Activated T-cell treated with anti-CD3 and anti-CD28 coated beads, Interleukin-2, amount 50 U/mL, for 48 hours (primary cell): ENCODE results near the gene MICAL1.

Source experiments
- DNase-seq, 2 experiments: peaks; one replicate each; pipeline ENCODE4 v3.0.0-alpha.2; 2020

Gene MICAL1

DNA sequence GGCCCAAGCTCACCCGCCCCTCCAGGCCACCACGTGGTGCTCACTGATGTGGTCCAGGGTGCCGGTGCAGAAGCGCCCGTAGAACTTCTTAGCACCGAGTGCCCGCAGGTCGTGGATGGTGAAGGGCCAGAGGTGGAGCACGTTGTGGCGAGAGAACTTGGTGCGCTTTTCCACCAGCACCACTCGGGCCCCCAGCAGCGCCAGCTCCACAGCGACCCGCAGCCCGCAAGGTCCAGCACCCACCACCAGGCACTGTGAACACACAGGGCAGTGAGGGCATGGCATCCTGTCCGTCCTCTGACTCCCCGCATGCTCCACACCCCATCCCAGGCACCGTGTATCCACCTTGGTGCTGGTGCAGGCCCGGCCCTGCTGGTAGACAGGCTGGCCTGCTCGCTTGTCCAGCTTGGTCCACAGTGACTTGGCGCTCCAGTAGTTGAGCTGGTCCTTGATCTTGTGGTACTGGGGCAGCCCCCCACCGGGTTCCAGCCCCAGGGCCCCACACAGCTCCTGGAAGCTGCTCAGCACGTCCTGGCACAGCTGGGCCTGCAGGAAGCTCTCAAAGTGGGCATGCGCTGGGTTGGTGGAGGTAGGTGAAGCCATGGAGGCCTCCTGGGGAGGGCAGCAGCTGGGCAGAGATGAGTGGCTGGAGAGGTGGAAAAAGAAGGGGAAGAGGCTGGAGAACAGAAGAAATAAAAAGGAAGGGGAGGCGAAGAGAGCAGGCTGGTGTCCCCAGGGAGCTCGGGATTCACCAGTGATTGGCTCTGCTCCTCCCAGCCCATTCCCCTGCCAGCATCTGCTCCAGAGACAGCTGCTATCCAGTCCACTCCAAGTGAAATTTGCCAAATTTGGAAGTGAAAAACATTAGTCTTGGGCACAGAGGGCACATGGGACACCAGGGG, 1.7 kb downstream of the MICAL1 start:
- no peak for DNase-seq

DNA sequence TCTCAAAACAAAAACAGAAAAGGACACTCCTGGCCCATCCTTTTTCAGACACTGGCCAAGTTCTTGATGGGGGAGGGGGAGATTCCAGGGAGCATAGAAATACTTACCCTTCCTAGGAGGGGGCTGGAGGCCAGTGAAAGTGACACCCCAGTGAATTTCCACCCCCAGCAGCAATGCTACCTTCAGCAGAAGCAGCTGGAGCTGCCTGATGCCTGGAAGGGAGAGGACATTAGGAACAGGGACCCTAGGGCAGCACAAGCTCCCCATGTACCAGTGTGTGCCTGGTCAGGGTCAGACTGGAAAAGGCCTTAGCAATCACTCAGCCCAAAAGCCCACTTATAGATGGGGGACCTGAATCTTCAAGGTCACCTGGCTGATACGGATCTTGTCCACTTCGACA, 2.4 kb downstream of the MICAL1 start:
- DNase-seq = no peak

DNA sequence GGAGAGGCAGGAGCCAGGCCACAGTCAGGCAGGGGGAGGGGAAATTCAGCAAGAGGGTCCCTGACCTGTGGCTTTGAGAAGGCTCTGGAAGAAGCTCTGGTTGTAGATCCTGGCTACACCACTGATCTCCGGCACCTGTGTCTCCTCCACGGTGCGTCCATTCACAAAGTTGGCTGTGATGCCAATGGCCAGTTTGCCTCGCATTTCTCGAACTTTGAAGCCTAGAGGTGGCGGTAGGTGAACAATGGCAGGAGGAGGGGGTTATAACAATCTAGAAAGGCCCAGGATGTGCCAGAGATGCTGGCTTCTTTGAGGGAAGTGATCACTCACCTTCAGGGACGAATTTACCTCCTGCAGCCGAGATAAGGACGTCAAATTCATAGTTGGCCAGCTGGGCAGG, 3.4 kb downstream of the MICAL1 start:
- no peak for DNase-seq

DNA sequence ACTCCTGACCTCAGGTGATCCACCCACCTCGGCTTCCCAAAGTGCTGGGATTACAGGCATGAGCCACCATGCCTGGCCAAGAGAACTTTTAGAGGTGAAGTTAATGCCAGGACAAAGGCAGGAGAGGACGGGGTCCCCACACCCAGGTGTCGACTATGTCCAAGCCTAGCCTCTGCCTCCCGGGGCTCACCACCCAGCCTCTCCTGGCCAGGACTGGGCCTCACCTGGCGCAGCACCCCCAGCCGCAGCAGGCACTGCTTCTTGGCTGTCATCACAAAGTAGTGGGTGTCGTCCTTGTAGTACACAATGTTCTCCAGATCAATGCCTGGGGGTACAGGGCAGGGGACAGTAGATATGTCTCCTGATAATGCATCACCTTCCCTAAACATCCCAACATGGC, 4.2 kb downstream of the MICAL1 start:
- DNase-seq = no peak

DNA sequence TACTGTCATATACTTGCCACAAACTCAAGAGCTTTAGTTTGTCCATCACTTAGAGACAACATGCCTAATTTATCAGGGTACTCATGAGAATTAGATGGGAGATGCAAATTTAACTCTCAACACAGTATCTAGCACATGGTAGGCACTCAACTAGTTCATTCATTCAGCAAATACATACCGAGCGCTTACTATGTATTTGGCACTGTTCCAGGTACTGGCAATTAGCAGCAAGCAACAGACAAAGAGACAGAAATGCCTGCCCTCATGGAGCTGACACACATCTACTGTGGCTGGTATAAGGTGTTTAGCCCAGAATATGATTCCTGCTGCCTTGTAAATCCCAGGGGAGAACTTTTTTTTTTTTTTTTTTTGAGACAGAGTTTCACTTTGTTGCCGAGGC, 4.8 kb downstream of the MICAL1 start:
- no peak for DNase-seq

DNA sequence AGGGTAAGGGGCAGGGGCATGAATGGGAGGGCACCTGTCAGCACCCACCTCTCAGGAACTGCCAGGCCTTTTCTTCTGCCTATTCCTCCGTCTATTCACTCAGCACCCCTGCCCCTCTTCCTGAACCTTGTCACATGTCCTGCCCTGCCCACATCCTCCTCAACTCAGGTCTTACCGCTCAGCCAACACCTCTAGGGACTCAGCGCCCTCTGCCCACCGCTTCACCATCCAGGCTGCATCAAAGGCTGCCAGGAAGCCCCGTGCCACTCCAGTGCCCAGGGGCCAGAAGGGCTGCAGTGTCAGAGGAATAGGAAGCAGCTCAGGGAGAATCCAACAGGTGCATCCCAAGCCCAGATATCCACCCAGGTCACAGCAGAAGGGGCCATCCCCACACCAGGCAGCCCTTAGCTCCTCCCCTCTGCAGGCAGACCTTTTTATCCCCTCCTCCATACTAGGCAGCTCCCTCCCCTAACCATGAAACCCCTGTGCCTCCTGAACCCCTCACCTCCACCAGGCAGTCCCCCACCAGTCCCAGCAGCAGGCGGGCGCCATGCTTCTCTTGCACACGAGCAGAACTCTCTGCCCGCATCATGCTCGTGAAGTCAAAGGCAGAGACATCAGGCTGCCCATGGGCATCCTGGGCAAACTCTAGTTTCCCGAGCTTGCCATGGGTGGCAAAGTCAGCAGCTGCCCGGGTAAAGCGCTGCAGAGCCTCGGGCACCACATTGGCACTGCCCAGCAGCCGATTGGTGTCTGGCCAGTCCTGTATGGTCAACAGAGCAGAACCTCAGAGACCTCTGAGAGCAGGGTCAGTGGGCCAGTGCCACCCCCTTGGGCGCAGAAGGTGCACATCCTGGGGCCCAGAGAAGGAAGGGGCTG, 5.5 kb downstream of the MICAL1 start:
- DNase-seq = peak in 1 of 2 experiments; percentile 33

DNA sequence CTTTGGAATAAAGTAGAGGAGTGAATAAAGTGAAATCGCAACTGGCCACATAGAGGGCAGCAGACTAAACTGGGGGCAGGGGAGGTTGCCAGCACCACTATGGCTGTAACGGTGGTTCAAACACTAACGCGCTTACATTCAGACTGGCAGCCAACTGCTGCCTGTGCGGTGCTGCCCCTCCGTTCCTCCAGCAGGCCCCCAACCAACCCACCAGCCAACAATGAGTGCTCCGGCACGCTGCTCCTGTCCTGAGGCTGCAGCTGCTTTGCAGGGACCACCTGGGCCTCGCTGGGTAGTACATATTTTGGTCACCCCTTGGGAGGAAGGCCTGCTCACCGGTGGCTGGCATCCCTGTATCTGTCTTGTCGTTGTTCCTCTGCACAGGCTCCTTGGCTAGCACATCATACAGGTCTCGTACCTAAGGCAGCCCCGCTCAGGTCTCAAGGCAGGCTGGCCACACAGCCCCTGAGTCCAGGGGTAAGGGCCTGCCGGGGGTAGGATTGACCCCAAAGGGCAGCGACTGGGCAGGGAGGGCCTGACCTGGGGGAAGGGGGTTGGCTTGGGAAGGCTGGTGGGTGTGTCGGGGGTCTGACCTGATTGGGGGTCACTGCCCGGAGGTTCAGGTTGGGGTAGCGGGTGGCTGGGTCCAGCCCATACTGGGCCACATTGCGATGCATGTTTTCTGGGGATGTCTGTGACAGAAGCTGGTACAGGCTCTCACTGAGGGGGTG, 6.3 kb downstream of the MICAL1 start:
- DNase-seq = no peak

DNA sequence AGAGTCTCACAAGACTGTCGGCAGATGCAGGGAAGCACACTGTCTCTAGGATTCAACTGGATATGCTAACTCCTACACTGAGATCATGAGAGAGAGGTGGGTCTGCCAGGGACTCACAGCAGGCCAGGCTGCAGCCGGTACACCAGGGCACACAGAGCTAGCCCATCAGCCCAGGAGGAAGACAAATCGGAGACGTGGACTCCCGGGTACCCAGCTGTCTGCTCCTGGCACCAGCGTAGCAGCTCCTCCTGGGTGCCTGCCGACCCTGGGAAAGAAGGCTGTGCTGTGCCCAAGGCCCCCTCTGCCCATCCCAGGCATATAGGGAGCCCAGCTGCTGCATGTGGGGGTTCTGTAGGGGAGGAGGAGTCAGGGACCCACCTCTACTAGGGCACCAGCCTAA, 7.0 kb downstream of the MICAL1 start:
- DNase-seq = no peak

DNA sequence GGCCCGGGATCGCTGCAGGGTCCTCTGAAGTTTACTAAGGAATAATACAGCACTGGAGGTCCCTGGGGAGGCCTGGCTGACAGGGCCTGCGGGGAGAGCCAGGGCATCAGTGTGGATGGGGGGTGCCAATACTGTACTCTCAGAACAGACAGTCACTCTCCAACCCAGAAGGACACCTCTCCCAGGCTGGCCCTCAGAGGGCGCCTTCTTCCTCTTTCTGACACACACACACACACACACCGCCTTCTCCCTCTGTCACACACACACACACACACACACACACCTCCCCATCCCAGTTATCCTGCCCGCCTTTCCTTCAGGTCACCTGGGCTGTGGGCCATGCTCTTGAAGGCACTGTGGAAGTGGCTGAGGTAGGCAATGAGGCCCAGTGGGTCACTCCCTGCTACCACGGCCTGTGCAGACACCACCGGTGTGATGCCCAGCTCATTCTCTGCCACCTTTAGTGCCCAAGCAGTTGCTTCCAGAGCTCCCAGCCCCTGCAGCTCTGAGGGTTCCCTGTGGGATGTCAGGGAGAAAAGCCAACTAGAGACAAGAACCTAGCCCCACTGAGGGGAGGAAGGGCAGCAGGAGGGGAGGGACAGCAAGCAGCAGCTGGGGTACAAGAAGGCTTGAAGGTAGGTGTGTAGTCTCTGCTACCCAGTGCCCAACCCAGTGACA, 7.6 kb downstream of the MICAL1 start:
- DNase-seq = no peak

DNA sequence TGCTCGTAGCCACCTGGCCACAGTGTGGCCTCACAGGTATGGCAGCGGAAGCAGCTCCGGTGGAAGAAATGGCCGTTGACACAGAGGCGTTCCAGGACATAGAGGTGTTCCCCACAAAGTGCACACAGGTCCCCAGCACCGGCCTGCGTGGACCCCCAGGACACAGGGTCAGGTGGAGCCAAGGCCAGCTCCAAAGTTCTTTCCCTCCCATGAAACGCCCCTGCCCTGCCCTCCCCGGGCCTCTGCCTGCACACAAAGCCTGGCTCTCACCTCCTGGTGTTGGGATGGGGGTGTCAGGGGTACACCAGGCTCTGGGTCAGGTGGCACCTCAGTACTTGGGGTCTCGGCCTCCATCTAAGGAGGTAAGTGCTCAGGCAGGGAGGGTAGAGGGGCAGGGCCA, 8.5 kb downstream of the MICAL1 start:
- DNase-seq = no peak

DNA sequence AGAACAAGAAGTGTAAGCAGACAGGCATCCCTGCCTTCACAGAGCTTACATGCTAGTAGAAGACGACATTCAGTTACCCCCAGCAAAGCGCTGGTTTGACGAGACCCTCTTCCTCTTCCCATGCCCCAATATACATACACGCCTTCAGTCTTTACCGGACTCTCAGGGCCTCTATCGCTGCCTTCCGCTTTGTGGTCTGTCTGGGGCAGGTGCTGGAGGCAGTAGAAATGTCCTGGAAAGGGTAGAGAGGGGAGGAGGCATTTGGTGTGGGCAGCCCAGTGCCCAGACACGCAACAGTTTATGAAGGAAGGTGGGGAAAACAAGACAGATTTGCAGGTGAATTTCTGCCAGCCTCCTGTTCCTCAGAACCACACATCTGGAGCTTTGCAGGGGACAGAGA, 9.0 kb downstream of the MICAL1 start:
- no peak for DNase-seq

DNA sequence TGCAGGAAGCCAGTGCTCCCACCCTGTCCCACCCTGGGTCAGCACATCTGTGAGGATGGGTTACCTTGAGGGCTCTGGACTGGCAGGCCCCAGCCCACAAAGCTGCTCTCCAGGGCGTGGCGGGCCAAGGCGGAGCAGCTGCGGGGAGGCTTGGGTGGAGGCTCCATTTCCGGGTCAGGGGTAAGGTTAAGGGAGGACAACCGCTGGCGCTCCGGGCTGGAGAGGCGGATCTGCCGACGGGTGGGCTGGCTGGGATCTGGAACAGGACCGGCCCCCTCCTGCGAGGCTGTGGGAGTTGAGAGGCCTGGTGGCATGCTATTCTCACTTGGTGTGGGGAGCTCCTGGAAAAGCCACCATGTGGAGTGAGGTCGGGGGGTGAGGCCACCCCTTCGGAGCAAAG, 9.5 kb downstream of the MICAL1 start:
- DNase-seq = no peak

DNA sequence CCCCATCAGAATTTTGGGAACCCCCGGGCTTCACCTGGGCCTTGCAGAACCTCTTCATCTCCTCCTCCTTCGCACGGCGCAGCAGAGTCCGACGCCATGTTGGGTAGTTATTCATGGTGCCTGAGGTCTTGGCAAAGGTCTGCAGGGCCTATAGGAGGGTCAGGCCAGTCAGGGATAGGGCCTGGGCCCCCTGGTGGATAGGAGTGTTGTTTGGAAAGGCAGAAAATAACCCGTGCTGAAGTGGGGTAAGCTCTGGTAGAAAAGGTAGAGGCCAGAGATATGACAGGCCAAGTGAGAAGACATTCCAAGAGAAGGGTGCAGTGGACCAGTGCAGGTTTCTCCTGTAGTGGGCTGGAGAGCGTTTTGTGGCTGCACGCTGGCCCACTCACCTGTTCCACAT, 10.2 kb downstream of the MICAL1 start:
- DNase-seq = no peak

DNA sequence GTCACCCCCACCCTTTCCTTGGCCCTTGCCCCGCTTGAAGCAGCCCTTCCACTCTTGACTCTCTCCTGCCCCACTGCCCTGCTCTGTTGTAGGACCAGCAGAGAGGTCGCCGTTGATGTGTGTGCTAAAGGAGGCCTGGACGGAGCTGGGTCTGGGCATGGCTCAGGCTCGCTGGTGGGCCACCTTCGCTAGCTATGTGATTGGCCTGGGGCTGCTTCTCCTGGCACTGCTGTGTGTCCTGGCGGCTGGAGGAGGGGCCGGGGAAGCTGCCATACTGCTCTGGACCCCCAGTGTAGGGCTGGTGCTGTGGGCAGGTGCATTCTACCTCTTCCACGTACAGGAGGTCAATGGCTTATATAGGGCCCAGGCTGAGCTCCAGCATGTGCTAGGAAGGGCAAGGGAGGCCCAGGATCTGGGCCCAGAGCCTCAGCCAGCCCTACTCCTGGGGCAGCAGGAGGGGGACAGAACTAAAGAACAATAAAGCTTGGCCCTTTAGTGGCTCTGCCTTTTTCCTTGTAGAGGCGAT, 12.1 kb downstream of the MICAL1 start:
- DNase-seq = no peak

DNA sequence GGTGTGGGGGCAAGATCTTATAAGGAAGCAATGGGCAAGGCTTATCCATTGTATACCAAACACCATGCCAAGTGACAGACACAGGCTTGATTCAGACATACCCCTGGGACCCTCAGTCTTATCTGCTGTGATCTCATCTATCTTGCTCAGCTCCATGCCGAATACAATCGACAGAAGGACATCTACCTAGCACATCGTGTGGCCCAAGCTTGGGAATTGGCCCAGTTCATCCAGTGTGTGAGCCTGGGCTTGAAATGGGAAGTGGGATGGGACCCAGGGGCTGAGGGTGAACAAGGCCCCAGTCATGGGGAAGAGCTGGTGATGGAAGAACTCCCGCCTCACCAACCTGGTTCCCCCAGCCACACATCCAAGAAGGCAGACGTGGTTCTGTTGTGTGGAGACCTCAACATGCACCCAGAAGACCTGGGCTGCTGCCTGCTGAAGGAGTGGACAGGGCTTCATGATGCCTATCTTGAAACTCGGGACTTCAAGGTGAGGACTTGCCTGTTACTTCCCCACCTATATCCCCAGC, 13.1 kb downstream of the MICAL1 start:
- DNase-seq = no peak

DNA sequence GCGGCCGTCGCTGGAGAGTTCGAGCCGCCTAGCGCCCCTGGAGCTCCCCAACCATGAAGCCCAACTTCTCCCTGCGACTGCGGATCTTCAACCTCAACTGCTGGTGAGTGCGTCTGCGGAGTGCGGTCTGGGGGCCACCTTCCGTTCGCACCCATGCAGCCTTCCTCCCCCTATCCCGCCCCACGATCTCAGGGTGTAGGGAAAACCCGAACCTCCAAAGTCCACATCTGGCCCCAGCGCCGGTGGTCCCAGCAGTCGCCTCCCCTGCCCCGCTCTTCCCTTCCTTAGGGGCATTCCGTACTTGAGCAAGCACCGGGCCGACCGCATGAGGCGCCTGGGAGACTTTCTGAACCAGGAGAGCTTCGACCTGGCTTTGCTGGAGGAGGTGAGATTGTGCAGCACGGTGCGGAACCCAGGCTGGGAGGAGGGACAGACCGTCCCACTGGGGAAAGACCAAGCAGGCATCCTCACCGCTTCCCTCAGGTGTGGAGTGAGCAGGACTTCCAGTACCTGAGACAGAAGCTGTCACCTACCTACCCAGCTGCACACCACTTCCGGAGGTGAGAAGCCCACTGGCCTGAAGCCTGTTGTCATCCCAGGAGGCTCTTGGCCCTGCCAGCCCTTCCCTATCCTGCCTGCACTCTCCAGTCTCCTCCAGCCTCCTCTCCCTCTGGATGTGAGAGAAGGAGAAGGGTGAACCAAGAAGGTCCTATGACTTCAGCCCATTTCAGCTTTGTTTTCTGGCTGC, 14.3 kb downstream of the MICAL1 start:
- DNase-seq = peak; percentile 63 to 64

DNA sequence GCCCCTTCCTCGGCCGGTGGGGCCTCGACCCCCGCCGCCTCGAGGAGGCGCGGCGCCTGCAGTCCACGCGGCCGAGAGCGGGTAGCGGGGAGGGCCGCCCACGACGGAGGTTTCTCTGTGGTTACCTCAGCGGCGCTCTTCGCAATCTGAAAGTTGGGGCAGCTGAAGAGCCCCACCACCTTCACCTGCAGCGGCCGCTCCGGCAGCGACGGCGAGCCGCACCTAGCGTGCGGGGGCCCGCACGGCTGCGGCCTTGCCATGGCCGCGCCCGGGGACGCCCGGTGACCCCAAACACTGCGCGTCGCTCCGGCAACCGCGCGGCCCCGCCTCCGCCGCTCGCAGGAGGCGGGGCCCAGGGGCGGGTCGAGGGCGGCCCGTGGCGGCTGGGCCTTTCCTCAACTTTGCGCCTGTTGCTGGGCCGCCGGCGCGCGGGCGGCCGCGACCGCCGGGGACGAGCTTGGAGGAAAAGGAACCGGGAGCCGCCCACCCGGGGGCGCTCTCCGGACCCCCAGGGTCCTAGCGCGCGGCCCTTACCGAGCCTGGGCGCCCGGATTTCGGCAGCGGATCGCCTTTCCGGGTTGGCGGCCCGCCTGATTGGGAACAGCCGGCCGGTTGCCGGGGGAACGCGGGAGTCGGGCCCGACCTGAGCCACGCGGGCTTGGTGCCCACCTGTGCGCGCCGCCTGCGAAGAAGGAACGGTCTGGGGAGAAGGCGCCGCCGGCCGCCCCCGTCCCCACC, 15.1 kb downstream of the MICAL1 start, which contains the start of the genes PPIL6 and SMPD2:
PPIL6 (minus strand) TSS at position 298 of the 738 bp plus-strand sequence; CDS start at position 260, 38 bp downstream.
SMPD2 (plus strand) TSS at position 394 of the 738 bp plus-strand sequence. CDS start 398 bp downstream, outside the sequence.
- peak; percentile 84 to 87 for DNase-seq

DNA sequence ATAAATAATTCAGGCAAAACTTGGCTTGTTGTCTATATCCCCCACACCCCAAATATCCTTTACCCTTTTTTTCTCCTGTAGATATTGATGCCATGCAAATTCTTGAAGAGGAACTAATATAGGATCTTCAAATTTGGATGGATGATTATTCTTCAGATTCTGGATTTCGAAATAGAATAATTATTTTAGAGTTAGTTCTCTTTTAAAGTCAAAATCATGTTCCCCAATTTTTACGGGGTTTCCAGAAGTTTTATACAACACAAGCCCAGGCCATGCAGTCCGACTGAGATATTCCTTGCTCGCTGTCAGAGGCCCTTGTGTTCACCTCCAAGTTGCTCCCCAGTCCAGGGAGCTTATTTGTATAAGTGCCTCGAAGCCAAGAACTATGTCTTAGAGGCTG, 19.5 kb downstream of the MICAL1 start:
- no peak for DNase-seq

DNA sequence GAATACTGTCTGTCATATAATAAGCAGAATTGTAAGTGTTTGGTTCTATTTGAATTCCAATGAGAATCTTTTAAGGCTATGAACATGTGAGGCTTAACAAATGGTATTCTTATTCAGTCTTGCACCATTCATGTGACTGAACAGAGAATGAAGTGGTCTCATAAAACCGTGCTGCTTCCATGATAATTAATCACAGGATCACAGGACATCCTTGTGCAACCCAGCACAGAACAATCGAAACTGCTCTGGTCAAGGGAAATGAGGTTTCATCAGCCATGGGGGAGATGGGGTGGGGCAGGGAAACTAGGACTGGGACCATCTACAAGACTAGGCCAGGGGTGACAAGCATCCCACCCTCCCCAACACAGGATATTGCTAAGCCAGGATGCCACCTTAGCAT, 21.1 kb downstream of the MICAL1 start:
- DNase-seq = no peak

DNA sequence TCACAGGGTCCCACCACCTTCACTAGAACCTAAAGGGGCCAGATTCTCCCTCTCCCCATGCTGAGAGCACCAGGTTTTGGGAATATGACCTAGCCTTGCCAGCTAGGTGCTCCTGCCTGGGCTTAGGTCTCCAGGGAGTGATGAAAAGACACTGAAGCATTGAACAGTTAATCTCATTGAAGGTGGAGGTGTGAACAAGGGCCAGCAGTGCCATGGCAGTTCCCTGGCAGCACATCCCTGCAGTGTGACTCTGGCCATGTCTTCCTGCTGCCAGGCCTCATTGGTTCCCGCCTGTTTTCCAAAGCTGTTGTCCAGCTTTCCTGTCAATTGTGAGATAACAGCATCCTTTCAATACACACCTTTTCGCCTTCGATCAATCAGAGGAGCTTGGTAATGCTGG, 26.1 kb downstream of the MICAL1 start:
- DNase-seq = no peak
